UCSD-AML1 (cell line): ENCODE data around the gene GPC6.

Experiments used
- DNase-seq: peaks from one replicate; lab custom pipeline; 2025; ENCODE audit not compliant: unreplicated experiment; lab: John Stamatoyannopoulos, UW

Gene GPC6

DNA sequence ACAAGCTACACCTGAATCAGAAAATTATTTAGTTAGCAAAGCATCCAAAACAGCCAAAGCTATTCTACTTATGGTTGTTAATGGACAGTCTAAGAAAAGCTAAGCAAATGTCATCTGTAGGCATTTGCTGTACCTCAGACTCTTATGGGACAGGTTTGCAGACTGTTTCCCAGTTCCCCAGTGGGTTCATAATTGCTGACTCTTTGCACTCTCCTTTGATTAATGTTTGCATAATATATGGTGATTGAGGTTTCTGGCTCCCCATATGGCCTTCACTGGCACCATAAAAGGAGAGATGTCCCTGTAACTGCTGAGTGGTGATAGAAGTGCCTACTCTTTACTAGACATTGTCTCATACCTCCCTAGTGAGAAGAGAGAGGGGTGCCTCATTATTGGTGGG, 142.1 kb downstream of the GPC6 start:
- DNase-seq = no peak

DNA sequence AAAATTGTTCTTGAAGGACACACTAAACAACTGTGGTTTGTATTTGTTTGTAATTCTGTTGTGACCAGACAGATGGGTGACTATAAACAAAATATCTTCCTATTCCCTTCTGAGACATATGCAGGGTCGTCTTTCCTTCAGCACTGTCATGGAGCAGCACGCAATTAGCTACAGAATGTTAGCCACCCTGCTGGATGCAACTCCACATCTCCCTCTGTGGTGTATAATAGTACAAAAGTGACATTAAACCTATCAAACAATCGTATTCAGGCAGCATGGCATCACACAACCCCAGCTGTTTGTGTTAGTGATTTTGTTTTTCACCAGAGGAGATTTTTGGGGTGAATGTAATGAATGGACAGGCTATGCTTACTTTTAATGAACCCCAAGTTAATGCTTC, 146.2 kb downstream of the GPC6 start:
- DNase-seq = no peak

GRCh38 chr13:93375491-93375890, 148.9 kb downstream of the GPC6 start:
- no peak for DNase-seq

- DNase-seq = no peak
Measured at GRCh38 chr13:93377196-93377595, 150.6 kb downstream of the GPC6 start.

- no peak for DNase-seq
Measured at GRCh38 chr13:93378184-93378583, 151.6 kb downstream of the GPC6 start.

DNA sequence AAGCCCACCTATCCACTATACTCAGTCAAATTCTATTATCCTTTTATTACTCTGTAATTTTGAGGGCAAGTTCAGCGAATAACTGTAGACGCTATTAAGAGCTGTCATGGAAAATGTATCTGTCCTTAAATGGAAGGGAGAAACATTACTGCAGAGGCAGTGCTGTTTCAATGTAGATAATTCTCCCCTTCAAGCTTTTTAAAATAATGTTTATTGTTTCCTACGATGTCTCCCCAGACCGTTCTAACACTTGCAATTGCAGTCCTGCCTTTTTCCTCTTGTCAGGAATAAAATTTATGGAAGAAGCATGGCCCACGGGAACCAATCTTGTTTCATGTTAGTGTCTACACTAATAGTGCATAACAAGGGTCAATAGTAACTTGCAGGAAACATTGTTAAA, 159.5 kb downstream of the GPC6 start:
- no peak for DNase-seq

DNA sequence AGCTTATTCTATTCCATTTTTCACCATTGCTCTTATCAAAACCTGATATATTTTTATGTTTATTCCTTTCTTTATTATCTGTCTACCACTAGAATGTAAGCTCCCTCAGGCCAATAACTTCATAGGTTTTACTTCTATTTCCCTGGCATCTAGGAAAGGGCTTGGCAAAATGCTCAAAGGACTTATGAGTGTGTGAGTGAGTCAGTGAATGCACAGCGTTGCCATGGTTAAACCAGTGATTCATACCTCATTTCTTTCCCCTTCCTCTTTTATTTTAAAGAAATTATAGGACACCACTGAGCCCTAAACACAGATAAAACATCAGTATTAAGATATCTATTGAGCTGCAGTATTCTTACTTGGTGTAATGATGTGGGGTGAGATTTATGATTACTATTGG, 162.1 kb downstream of the GPC6 start:
- no peak for DNase-seq

DNA sequence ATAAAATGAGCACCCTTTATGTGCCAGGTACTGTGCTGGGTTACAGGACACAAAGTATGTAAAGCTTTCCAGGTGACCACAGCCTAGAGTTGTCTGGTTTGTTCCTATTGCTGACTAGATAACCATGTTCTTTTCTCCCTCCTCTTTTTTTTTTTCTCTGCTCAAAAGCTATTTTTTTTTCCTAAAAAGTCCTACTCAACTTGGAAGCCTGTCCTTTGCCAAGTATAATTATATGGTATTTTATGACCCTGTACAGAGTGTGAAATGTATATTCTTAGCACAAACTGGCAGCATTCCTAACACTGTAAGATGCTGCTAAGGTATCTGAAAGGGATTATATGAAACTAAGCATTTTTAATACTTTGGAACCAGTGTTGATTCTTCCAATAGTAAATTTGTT, 171.0 kb downstream of the GPC6 start:
- no peak for DNase-seq

DNA sequence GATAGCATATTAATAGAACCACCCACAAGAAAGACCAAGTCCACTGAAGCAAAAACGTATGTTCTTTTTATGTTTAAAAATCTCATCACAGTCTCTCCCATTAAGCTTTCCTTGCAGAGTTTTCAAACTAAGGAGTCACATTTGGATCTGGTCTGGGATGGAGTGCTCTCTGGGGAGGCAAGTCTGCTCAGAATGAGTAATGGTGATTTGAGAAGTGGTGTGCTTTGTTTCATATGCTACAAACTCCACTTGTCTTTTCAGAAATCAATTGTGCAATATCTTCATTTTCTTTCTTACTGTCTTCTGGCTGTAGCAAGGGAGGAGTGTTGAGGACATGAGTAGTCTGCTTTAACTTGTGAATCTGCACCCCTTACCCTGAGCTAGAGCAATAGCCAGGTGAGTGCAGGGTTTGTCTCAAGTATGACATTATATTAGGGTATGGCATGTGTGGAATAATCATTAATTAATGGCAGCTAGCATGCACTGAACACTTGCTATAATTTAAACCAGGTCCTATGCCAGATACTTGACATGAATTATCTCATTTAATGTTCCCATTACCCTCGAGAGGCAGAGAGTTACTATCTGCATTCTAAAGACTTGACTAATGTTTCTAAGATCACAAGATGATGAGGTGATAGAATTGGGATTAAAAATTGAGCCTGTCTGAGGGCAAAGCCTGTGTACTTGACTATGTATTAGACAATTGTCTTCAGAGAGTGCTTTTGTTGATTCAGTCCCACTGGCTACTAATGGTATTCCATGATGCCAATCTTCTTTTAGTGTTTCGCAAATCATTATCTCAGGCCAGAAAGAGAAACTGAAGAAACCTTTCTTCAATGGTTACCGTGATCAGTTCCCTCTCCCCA, 171.8 kb downstream of the GPC6 start:
- DNase-seq = no peak

GRCh38 chr13:93399212-93399611, 172.6 kb downstream of the GPC6 start:
- no peak for DNase-seq

GRCh38 chr13:93406136-93406535, 179.5 kb downstream of the GPC6 start:
- no peak for DNase-seq

- DNase-seq = no peak
Measured at GRCh38 chr13:93407551-93407950, 180.9 kb downstream of the GPC6 start.

GRCh38 chr13:93409001-93409400, 182.4 kb downstream of the GPC6 start:
- no peak for DNase-seq

DNA sequence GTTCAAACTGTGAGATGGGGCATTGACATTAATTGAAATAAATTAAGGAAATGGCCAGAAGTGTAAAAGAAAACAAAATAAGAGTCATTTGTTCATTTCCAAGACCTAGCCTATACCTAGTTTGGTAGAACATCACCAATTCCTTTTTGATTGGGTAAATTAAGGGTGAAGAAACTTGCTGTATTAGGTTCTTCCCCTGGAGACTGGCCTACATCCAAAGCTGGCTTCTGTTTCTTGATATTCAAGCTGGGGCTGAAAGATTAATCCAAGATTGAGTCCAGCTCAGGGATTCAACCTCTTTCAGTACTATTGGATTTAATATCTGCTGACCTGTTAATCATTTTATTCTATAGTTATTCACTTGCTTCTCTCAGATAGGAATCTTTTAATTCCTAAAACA, 183.2 kb downstream of the GPC6 start:
- DNase-seq = no peak

DNA sequence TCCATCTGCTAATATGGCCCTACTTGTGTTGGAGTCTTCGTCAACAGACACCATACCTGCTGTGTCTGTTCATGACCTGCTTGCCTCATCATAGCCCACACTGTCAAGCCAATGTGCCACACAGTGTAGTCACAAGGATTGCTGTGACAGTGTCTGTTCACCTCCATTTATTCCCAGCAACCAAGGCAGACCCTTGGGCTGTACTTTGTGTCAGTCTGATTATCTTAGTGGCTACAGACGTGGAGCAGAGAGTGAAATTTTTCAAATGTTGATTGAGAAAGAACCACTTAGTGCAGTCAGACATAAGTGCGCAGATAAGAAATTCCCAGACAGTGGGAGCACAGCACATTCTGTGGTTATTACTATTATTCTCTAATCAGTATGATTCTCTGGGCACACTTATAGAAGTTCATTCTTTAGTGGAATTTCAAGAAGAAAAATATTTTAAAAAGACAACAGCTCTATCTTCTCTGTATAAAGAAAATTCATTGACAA, 184.6 kb downstream of the GPC6 start:
- DNase-seq = no peak

DNA sequence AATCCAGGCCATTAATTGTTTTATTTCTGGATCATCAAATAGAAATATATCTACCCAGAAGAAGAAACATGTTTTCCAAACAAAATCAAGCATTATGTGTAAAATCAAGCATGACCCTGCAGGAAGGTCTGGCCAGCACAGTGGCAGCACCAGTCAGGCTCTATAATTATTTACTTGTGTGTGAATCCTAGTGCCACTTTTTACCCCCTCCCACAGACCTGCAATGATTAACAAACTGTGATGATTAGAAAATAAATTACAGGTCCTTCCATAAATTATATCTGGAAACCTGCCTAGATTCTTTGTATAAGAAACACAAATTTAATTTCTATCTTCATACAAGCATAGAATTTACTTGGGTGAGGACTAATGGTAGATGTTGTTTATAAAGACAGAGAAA, 186.1 kb downstream of the GPC6 start:
- no peak for DNase-seq

GRCh38 chr13:93413972-93414717, 187.5 kb downstream of the GPC6 start:
- no peak for DNase-seq

- DNase-seq = no peak
Measured at GRCh38 chr13:93416736-93417355, 190.2 kb downstream of the GPC6 start.

DNA sequence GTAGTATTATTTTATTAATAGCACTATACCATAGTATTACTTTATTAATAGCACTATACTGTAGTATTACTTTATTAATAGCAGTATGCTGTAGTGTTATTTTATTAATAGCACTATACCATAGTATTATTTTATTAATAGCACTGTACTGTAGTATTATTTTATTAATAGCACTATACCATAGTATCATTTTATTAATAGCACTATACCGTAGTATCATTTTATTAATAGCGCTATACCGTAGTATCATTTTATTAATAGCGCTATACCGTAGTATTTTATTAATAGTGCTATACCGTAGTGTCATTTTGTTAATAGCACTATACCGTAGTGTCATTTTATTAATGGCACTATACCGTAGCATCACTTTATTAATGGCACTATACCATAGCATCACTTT, 191.8 kb downstream of the GPC6 start:
- DNase-seq = no peak

DNA sequence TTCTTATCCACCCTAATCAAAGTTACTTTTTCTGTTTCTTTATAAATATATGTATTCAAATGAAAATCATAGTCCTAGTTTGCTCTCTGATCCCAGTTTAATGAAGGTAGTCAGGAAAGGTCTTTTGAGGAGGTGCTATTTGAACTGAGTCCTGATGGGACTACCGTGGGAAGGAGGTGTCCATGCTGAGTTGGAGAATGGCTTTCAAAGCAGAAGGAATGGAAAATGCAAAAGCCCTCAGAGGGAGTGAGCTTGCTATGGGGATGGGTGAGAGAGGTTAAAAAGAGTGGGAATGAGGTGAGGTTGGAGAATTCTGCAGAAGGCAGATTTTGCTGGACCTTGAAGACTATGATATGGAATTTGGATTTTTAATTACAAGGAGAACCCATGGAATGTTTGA, 193.6 kb downstream of the GPC6 start:
- DNase-seq = no peak

DNA sequence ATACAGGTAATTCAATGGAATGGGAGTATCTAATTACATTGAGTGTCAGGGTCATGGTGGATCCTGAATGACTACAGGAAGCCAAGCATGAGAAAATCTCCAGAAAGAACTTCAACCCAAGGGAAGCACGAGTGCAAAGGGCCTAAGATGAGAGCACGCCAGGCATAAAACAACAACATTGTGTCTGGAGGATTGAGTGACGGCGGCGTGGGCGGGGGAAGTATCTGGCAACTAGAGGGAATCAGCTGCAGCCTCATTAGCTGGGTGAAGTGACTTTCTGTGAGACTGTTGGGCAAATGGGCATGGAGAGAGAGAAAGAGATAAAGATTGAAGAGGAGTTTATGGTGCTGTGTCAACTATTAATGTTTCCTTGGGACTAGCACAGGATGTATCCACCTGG, 194.3 kb downstream of the GPC6 start:
- no peak for DNase-seq
